GM12865 (cell line): Measurements from ENCODE around the gene MPPED1.

Source experiments
- DNase-seq: peaks from one replicate; pipeline ENCODE4 v3.0.0; 2010; ENCODE audit warnings: low read depth
- H3K4me3 ChIP-seq: 2 replicates; pipeline ENCODE4 v1.5.1; 2011; ENCODE audit warnings: mild to moderate bottlenecking, low read depth, low read length, control low read depth
- CTCF ChIP-seq: IDR thresholded peaks from 2 replicates; pipeline ENCODE4 v1.5.1; 2011; ENCODE audit warnings: low read length, control low read depth, low read depth, inconsistent platforms; ENCODE audit not compliant: insufficient read depth; ENCODE audit errors: missing control alignments

Gene MPPED1

DNA sequence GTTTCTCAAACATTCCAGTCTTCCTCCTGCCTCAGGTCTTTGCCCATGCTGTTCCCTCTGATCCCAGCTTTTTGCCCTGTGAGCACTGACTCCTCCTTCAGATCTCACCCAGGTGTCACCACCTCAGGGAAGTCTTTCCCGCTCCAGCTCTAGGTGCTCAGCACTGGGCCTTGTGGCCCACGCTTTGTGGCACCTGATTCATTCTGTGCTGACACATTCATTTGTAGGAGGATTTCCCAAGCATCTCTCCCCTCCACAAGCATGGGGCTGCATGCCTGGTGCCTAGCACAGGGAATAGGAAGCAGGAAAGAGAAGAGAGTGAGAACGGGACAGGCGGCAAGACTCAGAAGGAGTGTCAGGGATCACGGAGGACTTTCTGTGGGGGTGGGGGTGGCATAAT is 17.6 kb downstream of the MPPED1 start:
- no peak for TF ChIP-seq CTCF

DNA sequence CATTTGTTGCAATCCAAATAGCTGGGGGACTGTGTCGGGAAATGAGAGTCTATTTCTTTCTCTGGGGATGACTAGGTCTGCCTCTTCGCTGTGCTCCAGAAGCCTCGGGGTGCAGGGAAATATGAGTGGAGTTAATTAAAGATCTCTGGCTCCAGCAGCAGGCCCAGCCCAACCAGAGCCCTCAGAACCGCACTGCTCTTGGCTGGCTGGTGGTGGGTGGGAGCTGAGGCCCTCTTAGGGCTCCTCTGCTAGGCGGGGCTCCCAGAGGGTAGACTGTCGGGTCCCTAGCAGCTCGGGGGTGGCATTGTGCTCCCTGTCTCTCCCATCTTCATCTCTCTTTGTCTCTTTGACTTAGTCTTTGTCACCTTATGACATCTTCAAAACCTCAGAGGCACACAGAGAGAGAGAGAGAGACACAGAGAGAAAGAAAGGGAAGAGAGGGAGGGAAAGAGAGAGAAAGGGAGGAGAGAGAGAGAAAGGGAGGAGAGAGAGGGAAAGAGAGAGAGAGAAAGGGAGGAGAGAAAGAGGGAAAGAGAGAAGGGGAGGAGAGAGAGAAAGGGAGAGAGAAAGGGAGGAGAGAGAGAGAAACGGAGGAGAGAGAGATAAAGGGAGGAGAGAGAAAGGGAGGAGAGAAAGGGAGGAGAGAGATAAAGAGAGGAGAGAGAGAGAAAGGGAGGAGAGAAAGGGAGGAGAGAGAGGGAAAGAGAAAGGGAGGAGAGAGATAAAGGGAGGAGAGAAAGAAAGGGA is 20.2 kb downstream of the MPPED1 start:
- TF ChIP-seq CTCF = no peak
- H3K4me3 ChIP-seq = no peak overlapping the region
- DNase-seq = no peak

More for the DNA sequence above, 17.6 kb downstream of the MPPED1 start:
- no peak overlapping the region for H3K4me3 ChIP-seq
- no peak for DNase-seq

- no peak for TF ChIP-seq CTCF
- no peak overlapping the region for H3K4me3 ChIP-seq
- DNase-seq = no peak
These were observed 21.1 kb downstream of the MPPED1 start for GRCh38 chr22:43432883-43433415.

- no peak overlapping the region for H3K4me3 ChIP-seq
- no peak for DNase-seq
- TF ChIP-seq CTCF = no peak
These were observed 21.8 kb downstream of the MPPED1 start for GRCh38 chr22:43433451-43434274.

DNA sequence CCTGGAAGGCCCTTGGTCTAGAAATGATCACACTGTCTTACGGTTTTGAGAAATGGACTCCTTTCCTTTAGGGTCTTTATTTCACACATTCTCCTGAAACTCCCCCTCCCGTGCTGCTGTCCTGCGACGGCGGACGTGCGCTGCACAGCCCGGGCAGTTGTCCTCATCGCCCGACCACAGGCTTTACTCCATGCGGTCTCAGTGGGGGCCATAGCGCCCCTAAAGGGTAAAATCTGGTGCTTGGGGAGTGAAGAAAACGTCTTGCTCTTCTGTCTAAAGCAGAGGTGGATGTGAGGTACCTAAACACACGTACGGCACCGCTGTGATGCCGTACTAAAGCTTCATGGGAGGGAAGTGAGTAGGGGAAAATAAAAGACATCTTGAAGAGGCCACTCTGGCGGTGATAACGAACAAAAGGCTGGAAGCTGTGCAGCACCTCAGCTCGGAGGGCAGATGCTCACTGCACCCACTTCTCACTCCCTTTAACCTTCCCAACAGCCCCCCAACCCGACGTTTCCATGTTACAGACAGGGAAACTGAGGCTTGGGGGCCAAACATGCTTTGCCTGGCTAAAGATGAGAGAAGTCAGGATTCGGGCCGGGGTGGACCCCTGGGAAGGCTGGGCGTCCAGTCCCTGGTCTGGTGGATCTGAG is 22.6 kb downstream of the MPPED1 start:
- TF ChIP-seq CTCF = no peak
- no peak for DNase-seq
- H3K4me3 ChIP-seq = no peak overlapping the region

- no peak for TF ChIP-seq CTCF
- no peak overlapping the region for H3K4me3 ChIP-seq
- no peak for DNase-seq
These were observed 23.1 kb downstream of the MPPED1 start for GRCh38 chr22:43434928-43435311.
